ENCODE results near the gene PPBP. TPM values are rescaled to one million over a fixed set of nuclear protein-coding genes. Genes with fewer than 3 reads are reported as not detected.
"Not testable (repeated sequence)": the region's sequence is repeated elsewhere in the genome, so short reads cannot be mapped to it uniquely, and the experiment has no call there.

The PPBP gene
- total RNA-seq, 1 donor from 2014 or later: 12.4 TPM

DNA sequence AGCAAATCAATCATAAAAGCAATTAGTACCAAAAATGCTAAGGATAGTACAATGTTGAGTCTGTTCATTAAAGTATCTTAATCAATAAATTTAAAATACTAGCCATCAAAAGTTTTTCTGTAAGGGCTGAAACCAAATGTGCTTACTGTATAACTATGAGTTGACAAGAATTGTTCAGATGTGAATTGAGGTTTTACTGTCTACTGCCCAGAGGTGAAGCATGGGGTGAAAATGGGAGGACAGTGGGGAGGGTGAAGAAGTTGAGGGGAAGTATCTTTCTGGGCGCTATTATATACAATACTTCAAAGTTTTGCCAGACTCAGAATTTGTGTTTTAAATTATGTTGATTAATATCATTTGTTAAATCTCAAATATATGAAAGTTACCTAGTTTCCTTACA lies 4.1 kb upstream of the PPBP start:
- DNase-seq: no peak

DNA sequence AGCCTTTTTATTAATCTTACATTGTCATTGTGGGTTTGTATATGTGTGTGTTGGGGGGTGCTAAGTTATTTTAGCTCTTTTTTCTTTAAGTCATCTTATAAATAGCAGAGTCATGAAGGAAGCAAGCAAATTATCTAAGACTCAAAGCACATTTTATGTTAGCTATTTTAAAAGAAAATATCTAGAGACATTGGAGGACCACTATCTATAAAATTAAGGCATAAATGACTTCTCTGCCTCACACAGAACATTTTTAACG lies 3.7 kb upstream of the PPBP start:
- no peak for DNase-seq

DNA sequence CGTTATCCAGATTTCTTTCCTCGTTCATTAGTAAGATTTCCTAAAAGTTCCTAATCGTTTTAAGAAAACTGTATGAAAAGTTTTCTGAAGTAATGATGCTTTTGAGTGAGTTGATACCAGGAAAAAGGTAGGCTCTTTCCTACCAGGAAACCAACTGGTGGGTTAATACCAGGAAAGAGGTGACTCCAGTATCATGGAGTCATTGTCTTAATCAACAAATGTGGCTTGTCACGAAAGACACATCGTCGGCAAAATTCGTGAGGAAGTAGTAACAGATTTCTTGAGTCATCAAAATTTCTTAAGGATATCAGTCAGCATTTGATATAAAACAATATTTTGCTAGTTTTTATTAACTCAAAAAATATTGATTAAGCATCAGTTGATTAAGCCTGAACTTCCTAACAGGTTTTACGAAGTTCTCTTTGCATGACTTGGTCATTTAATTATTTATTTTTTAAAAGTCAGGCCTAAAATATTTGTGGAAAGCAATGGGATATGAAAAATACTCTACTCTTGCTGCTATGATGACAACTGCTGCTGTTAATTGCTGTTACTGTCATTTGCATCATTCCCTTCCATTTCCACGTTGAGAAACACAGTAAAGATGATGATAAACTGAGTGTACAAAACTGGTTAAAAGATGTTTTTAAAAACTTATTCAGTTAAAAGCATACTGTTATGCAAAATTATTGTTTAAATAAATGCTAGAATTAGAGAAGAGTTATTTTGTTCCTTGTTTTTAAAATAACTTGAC lies 3.2 kb upstream of the PPBP start:
- DNase-seq: no peak

DNA sequence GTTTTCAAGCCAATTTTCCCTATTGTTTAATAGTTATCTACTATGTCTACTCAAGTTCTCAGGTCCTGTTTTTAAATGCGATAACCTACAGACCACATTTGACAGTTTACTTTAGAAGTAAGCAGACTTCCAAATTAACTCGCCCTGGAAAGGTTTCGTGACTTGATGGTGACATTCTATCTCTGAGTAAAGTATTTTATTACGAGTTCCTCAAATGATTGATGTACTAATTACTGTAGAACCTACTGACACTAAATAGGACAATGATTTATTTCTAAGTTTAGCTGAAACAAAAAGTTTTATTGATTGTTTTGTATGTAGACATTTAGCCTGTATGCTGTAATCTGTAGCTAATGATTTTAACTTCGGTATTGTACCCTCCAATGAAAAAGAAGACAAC lies 1.9 kb upstream of the PPBP start:
- DNase-seq: no peak

- DNase-seq: no peak
These were observed 1.0 kb upstream of the PPBP start for GRCh38 chr4:73989031-73989430.

DNA sequence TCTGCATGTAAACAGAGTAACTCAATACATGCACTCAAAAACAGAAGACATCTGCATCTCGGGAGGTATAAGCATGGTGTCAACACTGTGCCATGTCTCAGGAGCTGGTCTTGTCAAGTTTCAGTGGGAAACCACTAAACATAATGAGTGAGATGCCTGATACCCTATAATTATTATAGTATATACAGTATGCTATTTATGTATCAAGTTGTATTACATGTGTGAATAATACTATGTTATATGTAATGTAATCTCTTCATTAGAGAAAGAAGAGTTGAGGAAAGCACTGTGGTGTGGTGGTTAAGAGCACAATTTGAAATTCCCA lies 2.5 kb downstream of the PPBP start:
- no peak for DNase-seq

- DNase-seq: no peak
These were observed 3.1 kb downstream of the PPBP start for GRCh38 chr4:73984736-73985527.

DNA sequence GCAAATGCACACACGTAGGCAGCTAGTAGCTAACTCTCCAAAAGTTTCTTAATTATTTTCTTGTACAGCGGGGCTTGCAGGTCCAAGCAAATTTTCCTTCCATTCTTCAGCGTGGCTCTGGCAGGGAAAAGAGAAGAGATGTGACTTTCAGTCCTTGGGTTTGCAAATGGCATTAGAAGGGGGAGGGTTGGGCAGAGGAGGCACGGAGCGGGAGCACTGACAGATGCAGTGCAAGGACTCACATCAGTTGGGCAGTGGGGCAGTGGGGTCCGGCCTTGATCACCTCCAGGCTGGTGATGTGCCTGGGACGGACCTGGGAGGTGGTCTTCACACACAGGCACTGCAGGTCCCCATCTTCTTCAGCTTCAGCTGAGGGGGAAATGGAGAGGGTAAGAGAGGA lies 6.8 kb downstream of the PPBP start:
- not testable (repeated sequence) for DNase-seq

GRCh38 chr4:73979407-73979957 lies 8.5 kb downstream of the PPBP start:
- no peak for DNase-seq

DNA sequence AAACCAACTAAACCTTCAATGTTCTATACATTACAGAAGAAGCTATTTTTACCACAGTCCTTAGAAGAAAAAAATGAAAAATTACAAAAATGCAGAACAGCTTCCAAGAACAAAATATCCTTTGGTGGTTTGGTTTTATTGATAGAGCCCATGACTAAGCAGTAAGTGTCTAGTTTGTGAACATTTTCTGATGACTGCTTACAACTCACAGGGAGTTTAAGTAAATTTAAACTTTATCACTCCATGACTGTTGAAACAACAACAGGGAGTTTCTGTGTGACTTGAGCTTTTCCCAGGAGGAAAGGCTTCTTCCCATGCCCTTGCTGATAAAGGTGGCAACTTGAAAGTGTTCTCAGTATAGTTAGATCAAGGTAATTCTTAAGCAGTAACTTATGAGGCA lies 9.1 kb downstream of the PPBP start:
- no peak for DNase-seq

- DNase-seq: no peak
These were observed 11.3 kb downstream of the PPBP start for GRCh38 chr4:73976716-73977115.

DNA sequence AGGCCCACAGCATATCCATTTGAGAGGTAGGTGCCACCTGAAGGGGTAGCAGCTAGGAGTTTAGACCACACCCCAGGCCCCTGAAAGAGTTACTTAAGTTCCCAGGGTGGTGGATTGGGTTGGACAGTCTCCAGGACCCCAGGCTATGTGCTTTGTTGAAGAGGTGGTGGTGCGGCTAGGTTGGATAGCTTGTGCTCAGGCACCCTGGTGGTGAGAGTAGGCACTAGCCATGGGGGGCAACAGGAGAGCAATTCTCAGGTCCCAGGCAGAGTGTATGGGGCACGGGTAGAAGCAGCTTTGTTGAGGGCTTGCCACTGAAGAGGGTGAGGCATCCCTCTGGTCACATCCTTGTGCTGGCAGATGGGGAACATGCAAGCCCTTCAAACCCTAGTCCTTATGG lies 11.8 kb downstream of the PPBP start:
- no peak for DNase-seq

- no peak for DNase-seq
These were observed 13.6 kb downstream of the PPBP start for GRCh38 chr4:73974352-73974751.

- DNase-seq: no peak
These were observed 17.0 kb downstream of the PPBP start for GRCh38 chr4:73970945-73971344.

DNA sequence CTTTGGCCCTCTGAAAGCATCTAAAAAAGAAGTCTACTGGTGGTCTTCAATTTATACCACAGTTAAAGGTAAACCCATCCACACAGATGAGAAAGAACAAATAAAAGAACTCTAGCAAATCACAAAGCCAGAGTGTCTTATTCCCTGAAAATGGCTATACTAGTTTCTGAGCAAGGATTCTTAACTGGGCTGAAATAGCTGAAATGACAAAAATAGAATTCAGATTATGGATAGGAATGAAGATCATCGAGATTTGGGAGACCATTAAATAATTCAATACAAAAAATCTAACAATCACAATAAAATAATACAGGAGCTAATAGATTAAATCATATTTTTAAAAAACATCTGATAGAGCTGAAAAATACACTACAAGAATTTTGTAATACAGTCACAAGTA lies 18.0 kb downstream of the PPBP start:
- DNase-seq: no peak

- no peak for DNase-seq
These were observed 20.1 kb downstream of the PPBP start for GRCh38 chr4:73967866-73968265.

GRCh38 chr4:73964862-73965611 lies 23.0 kb downstream of the PPBP start:
- no peak for DNase-seq

DNA sequence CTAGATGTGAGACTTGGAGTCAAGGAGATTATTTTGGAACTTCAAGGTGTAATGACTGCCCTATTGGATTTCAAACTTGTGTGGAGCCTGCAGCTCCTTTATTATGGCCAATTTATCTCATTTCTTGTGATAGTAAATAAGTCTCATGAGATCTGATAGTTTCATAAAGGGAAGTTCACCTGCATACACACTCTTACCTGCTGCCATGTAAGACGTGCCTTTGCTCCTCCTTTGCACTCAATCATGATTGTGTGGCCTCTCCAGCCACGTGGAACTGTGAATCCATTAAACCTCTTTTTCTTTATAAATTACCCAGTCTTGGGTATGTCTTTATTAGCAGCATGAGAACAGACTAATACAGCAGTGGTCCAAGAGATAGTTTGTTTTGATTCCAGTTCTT lies 25.3 kb downstream of the PPBP start:
- no peak for DNase-seq

- DNase-seq: not testable (repeated sequence)
These were observed 28.9 kb downstream of the PPBP start for GRCh38 chr4:73959041-73959440.

DNA sequence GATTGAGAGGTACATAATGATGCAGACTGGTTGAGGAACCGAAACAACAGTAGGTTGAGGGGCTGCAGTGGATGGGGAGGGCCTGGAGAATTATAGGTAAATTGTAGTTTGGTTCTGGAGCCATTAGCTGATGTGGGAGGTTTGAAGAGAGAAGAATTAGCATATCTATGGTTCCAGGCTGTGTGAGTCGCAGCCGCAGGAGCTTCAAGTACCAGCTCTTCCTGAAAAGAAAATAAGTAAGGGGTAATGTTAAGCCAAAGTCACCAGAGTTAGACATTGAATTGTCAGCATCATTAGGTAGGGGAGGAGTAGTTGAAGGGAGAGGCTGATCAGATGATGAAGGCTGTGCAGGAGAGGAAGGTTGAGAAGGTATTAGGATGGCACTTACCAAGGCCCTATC lies 35.6 kb downstream of the PPBP start:
- DNase-seq: no peak

DNA sequence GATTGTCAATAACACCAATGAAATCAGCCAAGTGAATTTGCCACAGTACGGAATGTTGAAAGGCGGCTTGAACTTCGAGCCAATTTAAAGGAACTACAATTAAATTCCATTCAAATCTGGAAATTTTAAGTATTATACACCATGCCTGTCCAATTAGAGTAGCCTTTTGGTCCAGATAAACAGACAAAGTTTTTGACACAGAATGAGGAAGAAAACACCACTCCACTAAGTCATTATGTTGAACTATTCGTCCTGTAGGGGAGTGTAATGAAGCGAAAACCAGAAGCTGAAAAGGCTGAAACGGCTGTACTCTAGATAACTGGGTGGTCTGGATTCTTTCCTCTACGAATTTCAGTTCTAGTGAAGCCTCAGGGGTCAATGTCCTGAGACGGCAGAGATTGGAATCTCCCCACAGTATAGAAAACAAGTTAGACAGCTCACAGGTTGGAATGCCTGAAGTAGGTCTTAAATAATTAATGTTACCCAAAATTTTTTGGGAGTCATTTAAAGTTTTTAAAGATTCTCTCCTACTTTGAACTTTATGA lies 37.5 kb downstream of the PPBP start:
- not testable (repeated sequence) for DNase-seq

DNA sequence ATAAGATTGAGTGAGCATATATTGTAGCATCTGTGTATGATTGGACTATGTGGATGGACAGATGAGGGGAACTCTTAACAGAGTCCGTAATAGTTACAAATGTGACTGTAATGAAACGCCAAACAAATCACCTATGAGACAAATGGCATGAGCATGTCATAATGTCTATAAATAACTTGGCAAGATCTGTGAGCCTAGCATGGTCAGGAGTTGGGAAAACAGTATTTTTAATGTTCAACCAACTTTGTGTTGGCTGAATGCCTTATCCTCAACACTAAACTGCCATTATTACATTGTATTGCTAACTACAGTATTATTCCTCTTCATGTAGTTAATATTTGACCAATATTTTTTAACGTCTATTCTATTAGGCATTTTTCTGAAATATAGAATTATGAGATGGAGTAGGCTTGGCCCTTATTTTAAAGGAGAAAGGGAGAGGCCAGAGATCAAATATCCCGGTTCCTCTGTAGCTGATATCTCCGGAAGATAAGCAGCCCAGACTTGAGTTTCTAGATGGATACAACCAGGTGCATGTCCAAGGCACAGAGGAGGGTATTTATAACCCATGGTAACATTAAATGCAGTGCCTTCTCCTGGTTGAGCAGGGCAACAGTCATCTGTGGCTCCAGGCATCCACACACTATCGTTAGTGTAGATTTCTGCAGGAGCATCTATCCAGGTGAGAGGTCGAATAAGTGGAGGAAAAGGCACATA lies 38.8 kb downstream of the PPBP start:
- no peak for DNase-seq
